Stimulated activated CD4-positive, alpha-beta T cell treated with anti-CD3 and anti-CD28 coated beads, Interleukin-4, amount 100 ng/mL, for 4 hours (primary cell): Measurements from ENCODE around the gene RUSF1.

Experiments
- DNase-seq, 2 experiments: peaks; one replicate each; pipeline ENCODE4 v3.0.0-alpha.2; 2020

Gene RUSF1

DNA sequence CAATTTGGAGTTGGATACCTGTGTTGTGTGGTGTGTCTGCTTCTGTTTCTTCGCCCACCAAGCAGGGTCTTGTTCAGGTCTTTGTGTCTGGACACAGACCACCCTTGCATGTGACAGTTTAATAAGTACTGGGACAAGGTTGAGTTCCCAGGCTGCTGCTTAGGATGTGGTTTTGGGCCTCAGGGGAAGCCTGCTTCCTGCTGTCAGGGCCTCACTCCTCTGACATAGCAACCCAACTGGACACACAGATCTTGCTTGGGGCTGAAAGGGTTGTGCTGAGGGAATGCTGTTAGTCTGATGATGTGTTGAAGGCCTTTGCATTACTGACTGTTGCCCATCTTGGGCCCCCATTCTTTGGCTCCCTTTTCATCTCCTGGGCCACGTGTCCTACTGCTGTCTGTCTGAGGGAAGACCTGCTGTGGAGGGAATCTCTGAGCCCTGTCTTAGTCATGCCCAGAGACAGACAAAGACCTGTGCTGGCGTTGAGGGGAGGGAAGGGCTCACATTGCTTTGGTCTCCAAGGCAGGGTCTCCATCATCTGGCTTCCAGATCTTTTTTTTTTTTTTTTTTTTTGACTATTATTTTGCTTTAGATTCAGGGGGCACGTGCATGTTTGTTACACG is 40.9 kb downstream of the RUSF1 start:
- DNase-seq, result no peak

DNA sequence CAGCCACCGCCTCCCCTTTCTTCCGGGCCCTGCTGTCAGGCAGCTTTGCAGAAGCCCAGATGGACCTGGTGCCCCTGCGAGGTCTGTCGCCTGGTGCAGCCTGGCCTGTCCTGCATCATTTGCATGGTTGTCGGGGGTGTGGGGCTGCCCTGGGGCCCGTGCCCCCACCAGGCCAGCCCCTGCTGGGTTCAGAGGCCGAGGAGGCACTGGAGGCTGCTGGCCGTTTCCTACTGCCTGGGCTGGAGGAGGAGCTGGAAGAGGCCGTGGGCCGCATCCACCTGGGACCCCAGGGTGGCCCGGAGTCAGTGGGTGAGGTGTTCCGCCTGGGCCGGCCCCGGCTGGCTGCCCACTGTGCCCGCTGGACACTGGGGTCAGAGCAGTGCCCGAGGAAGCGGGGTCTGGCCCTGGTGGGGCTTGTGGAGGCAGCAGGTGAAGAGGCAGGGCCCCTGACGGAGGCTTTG is 41.8 kb downstream of the RUSF1 start:
- no peak for DNase-seq

DNA sequence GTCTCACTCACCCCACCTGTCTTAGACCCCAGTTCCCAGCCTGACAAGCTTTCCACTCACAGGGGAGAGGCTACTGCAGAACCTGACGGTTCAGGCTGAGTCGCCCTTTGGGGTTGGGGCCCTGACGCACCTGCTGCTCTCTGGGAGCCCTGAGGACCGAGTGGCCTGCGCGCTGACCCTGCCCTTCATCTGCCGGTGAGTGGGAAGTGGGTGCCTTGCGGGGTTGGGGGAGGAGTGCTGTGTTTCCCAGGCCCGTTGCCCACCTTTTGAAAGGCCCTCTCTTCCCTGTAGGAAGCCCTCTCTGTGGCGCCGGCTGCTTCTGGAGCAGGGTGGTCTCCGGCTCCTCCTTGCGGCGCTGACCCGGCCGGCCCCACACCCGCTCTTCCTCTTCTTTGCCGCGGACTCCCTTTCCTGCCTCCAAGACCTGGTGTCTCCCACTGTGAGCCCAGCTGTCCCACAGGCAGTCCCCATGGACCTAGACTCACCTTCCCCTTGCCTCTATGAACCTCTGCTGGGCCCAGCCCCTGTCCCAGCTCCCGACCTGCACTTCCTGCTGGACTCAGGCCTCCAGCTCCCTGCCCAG is 42.3 kb downstream of the RUSF1 start:
- DNase-seq, result no peak

DNA sequence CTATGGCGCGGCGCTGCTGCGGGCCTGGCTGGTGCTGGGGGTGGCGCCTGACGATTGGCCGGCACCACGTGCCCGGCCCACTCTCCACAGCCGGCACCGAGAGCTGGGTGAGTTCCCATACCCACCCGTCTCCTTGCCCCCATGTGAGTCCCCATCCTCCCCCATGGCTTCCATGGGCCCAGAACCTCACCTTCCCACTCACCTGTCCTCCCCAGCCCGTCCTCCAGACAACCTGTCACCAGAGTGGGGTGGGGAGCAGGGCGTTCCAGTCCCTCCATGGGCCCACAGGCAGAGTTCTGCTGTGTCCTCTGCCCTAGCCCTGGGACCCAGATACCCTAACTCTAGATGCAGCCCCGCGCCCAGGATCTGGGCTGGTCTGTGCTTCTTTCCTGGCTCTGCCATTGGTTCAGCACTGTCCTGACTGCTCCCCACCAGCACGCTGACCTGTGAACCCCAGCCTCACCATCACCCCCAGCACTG is 43.4 kb downstream of the RUSF1 start:
- DNase-seq, result no peak

DNA sequence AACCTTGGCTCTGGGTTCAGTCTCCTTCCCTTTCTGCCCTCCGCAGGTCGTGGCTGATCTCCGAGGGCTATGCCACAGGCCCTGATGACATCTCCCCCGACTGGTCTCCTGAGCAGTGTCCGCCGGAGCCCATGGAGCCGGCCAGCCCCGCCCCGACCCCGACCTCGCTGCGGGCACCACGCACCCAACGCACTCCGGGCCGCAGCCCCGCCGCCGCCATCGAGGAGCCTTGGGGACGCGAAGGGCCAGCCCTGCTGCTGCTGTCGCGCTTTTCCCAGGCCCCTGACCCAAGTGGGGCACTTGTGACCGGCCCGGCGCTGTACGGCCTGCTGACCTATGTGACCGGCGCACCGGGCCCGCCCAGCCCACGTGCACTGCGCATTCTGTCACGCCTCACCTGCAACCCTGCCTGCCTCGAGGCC is 43.8 kb downstream of the RUSF1 start:
- no peak for DNase-seq

DNA sequence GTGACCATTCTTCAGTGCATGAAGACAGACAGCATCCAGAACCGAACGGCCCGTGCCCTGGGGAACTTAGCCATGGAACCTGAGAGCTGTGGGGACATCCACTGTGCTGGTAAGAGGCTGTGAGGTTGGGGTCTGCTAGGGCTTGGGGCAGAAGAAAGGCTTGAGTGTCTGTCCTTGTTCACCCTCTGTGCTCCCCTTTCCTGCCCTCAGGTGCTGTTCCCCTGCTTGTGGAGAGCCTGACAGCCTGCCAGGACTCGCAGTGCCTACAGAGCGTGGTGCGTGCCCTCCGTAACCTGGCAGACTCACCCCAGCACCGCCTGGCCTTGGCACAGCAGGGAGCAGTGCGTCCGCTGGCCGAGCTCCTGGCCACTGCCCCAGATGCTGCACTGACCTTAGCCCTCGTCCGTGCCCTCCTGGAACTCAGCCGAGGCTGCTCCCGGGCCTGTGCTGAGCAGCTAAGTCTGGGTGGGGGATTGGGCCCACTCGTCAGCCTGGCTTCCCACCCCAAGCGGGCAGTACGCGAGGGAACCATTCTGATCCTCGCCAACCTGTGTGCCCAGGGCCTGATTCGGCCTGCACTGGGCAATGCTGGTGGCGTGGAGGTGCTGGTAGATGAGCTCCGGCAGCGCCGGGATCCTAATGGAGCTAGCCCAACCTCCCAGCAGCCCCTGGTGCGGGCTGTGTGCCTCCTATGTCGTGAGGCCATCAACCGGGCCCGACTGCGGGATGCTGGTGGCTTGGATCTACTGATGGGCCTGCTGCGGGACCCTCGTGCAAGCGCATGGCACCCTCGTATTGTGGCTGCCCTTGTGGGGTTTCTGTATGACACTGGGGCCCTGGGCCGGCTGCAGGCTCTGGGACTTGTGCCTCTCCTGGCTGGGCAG is 46.0 kb downstream of the RUSF1 start:
- no peak for DNase-seq

DNA sequence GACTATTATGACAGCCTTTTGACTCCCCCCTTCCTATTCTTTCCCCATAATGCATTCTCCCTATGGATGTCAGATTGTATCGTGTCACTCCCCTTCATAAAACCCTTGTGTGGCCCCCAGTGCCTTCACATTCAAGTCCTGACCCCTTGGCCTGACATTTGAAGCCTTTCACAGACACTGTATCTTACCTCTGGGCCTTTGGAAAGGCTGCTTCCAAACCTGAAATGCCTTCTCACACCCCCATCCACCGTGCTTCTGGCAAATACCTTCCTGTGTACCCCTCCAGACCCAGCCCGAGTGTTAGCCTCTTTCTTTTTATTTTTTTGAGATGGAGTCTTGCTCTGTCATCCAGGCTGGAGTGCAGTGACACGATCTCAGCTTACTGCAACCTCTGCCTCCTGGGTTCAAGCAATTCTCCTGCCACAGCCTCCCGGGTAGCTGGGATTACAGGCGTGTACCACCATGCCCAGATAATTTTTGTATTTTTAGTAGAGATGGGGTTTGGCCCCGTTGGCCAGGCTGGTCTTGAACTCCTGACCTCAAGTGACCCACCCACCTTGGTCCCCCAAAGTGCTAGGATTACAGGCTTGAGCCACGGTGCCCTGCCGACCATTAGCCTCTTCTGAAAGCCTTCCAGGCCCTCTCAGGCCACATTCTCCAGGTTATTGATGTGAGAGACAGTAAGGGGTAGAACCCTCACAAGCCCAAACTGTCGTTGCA is 46.8 kb downstream of the RUSF1 start:
- DNase-seq, result no peak

DNA sequence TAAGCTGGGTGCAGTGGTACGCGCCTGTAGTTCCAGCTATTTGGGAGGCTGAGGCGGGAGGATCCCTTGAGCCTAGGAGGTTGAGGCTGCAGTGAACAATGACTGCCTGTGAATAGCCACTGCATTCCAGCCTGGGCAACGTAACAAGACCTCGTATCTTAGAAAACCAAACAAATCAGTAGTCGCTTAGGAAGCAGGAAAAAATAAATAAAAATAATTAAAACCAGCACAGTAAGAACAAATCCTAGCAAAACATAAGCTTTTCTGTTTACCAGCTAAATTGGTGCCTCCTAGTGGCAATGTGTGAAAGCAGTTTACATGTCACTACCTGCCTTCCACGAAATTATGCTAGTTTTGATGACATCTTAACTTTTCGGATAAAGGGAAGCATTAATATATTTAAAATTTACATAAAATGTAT is 47.6 kb downstream of the RUSF1 start:
- DNase-seq, result no peak

DNA sequence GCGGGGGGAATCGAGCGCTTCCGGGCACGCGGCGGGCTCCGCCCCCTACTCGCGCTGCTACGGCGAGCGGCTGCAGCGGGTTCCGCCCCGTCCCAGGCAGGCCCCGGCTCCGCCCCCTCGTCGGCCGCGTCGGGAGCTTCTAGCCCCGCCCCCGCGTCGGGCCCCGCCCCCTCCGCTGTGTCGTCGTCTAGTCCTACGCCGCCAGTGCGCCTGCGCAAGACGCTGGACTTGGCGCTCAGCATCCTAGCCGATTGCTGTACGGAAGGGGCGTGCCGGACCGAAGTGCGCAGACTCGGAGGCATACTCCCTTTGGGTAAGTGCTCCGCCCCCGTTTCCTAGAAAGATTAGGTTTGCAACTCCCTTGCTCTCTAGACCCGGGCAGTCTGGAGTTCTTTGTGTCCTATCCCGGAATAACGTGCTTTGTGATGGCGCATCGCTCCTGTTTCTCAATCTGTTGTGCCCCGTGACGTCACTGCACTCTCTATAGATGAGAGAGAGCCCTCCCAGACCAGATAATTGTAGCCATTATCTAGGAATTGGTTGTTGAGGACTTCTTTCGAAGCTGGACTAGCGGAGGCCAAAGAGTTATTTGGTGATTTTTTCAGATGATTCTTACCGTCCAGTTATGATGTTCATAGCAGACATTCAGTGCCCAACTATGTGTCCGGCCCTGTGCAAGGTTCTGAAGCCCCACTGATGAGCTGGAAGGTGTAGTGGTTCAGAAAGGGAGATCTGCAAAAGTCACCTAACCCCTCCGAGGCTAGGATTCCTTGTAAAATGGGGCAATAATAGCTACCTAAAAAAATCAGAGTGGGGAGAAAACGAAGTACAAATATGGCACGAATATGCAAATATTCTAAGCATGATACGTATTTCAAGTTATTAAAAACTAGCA is 48.3 kb downstream of the RUSF1 start:
- peak; percentile 100 for DNase-seq

DNA sequence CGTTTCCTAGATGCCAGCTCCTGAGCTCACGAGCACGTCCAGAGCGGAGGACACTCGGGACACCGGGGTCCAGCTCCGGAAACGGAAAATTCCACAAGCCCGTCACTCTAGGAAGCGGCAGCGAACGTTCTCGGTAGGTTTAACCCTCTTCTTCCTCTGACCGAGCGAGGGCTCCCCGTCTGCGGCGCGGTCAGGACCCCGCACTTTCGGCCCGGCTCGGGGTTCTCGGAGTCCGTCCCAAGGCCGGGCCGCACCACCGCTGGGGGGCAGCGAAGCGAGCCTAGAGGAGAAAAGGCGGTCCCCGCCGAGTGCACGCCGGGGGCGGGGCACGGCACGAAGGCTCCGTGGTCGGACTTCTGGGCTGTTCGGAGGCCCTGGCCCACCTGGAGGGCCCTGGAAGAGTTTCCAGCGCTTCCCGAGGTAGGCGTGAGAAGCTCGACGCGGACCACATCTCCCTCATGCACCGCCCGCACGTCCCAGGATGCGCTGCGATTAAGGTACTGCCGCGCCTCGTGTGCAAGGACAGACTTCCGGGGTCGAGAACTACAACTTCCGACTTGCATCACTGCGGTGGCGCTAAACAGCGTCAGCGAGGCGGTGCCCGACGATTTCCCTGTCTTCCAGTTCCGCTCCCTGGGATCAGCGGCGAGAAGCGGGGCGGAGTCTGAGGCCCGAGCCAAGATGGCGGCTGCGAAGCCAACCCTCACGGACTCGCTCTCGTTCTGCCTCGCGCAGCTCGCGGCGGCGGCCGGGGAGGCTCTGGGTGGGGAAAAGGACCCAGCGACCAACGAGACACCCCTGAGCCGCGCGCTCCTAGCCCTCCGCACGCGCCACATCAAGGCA is 49.1 kb downstream of the RUSF1 start, which contains the start of gene ARMC5:
TSS of gene ARMC5 (plus strand) at position 658 of the 843 bp plus-strand sequence. CDS start at position 682, 24 bp downstream.
- DNase-seq, result peak; percentile 93 to 98

DNA sequence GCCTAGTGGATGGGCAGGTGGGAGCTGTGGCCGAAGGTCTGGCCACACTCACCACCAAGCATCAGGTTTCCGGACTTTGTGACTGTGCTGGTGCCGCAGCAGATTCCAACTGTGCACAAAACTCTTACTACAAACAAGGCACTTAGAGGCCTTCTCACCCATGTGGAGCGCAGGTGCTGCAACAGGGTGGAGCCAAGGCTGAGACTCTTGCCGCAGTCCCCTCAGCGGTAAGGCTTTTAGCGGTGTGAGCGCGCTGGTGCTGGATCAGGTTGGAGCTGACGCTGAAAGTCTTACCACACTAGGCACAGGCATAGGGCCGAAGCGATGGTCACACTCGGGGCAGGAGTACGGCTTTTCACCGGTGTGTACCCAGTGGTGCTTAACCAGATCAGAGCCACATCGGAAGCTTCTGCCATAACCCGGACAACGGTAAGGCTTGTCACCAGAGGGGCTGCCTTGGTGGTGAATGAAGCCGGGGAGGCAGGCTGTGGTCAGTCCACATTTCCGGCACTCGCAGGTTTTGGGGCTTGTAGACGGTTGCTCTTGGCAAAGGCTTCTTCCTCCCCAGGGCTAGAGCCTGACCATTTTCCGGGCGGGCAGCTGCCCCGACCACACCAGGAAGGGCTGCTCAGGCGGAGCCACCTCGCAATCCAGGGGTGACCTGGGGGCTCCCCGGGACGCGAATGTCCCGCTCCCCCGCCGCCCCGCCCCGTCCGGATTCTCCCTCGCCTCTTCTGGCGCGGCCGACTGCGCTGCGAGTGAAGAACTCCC is 49.9 kb downstream of the RUSF1 start:
- peak; percentile 48 to 57 for DNase-seq

DNA sequence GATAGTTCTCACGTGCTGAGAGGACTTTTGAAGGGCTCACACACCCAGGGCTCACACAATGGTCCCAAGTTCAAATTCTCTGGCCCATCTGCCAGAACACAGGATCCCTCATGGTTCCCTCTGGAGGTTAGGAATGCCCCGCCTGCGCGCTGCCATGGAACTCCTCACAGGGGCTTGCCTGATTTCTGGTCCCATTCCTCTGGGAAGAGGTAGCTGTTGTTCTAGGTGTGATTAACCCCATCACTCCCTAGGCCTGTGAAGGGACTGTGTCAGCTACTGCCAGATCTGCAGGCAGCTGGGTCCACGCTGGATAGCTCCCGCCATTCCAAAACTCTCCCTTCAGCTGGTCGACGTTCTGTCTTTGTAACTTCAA is 51.2 kb downstream of the RUSF1 start:
- no peak for DNase-seq

DNA sequence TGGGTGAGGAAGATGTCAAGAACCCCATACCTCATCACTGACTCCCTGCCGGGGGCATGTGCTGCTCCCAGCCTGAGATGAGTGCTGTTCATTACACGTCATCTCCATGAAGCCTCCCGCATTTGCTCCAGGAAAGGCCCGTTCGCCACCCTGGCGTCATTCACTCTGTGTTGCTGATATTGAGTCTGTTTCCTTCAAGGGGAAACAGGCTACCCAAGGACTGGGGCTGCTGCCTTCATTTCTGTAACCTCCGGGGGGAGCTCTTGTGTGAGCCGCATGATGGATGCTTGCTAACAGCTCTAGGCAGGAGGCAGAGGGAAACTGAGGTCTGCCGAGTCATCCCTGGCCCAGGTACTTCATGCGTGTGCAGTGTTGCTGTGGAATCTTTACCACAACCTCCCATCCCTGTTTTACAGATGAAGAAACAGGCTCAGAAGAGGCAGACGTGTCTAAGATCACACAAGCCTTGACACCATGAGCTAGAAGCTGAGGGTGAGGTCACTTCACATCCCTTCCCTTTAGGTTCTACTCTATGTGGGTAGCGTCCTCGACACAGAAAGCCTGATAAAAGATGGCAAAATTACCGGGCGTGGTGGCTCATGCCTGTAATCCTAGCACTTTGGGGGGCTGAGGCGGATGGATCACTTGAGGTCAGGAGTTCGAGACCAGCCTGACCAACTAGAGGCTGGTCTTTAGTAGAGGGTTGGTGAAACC is 52.4 kb downstream of the RUSF1 start:
- DNase-seq, result peak in 1 of 2 experiments; percentile 20

DNA sequence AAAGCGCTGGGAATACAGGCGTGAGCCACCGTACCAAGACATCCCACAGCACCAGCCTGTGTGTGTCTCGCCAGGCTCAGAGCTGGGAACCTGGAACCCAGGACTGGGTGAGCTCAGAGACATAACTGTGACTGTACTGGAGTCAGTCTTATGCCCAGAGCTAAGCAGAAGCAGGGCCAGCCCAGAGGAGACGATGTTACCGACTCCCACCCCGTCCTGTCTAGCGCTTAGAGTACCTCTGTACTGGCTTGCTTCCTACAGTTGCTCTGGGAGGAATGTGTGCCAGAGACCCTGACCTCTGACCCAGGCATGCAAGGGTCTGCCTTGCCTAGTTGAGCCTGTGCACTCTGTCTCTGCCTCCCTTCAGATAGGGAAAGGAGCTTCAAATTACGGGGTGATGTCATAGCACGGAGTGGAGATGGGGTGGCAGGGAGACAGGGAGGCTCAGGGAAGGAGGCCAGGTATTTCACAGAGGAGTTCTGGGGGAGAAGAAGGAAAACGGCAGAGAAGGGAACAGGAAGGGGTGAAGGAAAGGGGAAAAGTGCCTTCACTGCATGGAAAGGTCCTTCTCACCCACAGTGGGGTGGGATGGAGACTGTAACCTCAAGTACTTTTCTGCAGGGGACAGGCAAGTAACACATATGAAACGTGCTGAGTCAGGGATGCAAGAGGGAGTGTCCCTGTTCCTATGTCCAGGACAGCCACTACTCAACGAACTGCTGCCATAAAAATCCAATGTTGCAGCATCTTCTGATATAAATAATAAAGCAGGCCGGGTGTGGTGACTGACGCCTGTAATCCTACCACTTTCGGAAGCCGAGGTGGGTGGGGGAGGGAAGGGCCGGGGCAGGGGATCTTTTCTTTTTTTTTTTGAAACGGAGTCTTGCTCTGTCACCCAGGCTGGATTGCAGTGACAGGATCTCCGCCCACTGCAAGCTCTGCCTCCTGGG is 54.7 kb downstream of the RUSF1 start:
- no peak for DNase-seq

DNA sequence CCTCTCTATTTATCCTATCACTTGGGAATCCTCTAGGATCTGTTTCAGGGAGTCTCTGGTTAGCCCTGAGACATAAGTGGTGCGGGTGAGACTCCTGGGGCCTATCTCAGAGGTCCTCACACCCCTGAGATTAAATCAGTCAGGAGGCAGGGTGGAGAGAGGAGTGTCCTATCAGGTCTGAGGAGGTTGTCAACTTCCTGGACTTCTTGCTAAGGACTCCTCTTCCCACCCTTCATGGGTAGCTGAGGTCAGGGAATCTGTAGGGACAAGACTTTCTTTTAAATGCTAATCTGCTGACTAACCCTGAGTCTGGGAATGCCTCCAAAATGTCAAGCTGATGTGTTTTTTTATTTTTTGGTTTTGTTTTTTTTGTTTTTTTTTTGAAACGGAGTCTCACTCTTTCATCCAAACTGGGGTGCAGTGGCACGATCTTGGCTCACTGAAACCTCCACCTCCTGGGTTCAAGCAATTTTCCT is 55.5 kb downstream of the RUSF1 start:
- DNase-seq, result no peak

DNA sequence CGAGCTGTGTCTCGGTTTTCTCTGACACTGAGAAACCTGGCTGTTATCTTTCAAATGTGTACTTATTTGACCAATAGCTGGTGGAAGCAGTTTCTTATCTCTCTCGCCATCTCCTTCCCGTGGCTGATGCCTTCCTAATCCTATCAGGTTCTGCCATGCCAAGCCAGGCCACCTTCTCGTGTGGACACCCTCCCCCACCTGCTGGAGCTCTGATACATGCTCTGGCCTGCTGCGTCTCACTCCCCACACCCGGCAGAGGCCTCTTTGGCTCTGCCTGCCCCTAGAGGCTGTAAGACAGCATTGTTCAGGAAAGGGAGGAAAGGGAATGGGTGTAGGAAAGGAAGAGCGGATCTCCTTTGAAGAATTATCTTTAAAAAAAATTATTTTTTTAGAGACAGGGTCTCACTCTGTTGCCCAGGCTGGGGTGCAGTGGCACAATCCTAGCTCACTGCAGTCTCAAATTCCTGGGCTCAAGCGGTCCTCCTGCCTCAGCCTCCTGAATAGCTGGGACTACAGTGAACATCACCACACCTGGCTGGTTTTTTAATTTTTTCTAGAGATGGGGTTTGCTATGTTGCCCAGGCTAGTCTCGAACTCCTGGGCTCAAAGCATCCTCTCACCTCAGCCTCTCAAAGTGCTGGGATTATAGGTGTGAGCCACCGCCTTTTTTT is 56.4 kb downstream of the RUSF1 start:
- DNase-seq, result no peak

DNA sequence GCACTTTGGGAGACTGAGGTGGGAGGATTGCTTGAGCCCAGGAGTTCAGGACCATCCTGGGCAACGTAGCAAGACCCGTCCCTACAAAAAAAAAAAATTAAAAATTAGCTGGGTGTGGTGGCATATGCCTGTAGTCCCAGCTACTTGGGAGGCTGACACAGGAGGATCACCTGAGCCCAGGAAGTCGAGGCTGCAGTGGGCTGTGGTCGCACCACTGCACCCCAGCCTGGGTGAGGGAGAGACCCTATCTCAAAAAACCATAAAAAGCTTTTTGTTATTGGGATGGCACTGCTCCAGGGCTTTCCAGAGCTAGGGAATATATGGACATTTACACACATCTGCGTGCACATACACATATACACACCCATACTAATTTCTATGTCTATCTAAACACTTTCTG is 57.0 kb downstream of the RUSF1 start:
- DNase-seq, result no peak
